Measurements from ENCODE around the gene AGPAT2.

DNA sequence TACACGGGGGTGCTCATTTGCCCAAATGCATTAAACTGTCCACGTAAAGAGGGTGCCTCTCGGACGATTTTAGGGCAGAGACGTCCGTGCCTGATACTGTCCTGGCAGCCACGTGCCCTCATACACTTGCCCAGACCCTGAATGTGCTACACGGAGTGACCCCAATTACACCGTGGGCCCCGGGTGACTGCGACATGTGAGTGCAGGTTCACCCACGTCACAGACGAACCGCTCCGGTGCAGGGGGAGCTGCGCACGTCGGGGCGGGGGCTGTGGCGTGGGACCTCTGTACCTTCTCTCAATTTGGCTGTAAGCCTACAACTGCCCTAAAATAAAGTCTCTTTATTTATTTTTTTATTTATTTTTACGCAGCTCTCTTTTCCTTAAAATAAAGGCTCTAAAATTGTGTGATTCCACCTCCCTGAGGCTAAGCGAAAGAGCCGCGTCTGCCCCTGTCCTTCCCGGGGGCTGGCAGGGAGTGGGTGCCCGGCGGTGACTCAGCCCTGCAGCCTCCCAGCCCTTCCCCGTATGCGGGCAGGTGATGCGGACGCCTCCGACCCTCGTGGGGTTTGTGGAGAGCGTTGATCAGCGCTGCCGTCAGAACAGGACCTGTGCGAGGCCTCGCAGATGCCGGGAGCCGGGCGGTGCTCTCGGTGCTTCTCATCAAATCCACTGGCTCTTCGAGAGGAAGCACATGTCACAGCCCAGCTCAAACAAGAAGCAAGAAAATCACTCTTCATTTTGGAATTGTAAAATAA lies 33.8 kb downstream of the AGPAT2 start:
- TF ChIP-seq CSDC2 (CRISPR knock-in tag; IDR thresholded peaks at IDR 0.05) (no peak), ISL1 (CRISPR knock-in tag; IDR thresholded peaks at IDR 0.05) (no peak)

All from SK-N-SH treated with all-trans-retinoic acid at 6 μM for 48 hours (cell line).